Mesenchymal stem cell (in vitro differentiated cells and primary cell): ENCODE data around the gene ANKS1B.
"Not testable (repeated sequence)": the region's sequence is repeated elsewhere in the genome, so short reads cannot be mapped to it uniquely, and the experiment has no call there.

ENCODE experiments used
- DNase-seq: peaks from one replicate; pipeline ENCODE4 v3.0.0-alpha.2; 2013
- H2AFZ ChIP-seq: one replicate; pipeline ENCODE4 v1.6.1; 2013; ENCODE audit warnings: low read depth, mild to moderate bottlenecking, control low read depth, inconsistent platforms, low read length, moderate library complexity
- H2AK5ac ChIP-seq: 2 replicates; pipeline ENCODE4 v1.6.1; 2013; ENCODE audit warnings: low read length, moderate library complexity, mild to moderate bottlenecking, inconsistent platforms; ENCODE audit not compliant: severe bottlenecking
- H2BK120ac ChIP-seq: one replicate; pipeline ENCODE4 v1.6.1; 2013; ENCODE audit warnings: low read depth, mild to moderate bottlenecking, inconsistent platforms, low read length, moderate library complexity
- H2BK12ac ChIP-seq, 2 experiments: one replicate each; pipeline ENCODE4 v1.6.1; 2013; ENCODE audit warnings: inconsistent platforms in 2 of 2, low read length in 2 of 2, mild to moderate bottlenecking in 2 of 2, moderate library complexity in 2 of 2, control low read depth in 1 of 2
- H2BK15ac ChIP-seq: one replicate; pipeline ENCODE4 v1.6.1; 2013; ENCODE audit warnings: mild to moderate bottlenecking, low read depth, inconsistent platforms; ENCODE audit not compliant: poor library complexity, severe bottlenecking
- H2BK5ac ChIP-seq: 2 replicates; pipeline ENCODE4 v1.6.1; 2013; ENCODE audit warnings: low read depth, mild to moderate bottlenecking, low read length, control low read depth, inconsistent platforms; ENCODE audit not compliant: poor library complexity, severe bottlenecking
- H3K14ac ChIP-seq, 2 experiments: one replicate each; pipeline ENCODE4 v1.6.1; 2013; ENCODE audit warnings: inconsistent platforms in 2 of 2, low read length in 2 of 2, control low read depth in 1 of 2, mild to moderate bottlenecking in 1 of 2, moderate library complexity in 1 of 2
- H3K18ac ChIP-seq, 2 experiments: one replicate each; pipeline ENCODE4 v1.6.1; 2013; ENCODE audit warnings: inconsistent platforms in 2 of 2, low read length in 2 of 2, control low read depth in 1 of 2, low read depth in 1 of 2, mild to moderate bottlenecking in 1 of 2
- H3K23ac ChIP-seq, 2 experiments: one replicate each; pipeline ENCODE4 v1.6.1; 2013; ENCODE audit warnings: inconsistent platforms in 2 of 2, low read length in 2 of 2, mild to moderate bottlenecking in 2 of 2, moderate library complexity in 2 of 2, control low read depth in 1 of 2
- H3K27ac ChIP-seq: 2 replicates; pipeline ENCODE4 v1.5.1; 2013; ENCODE audit warnings: mild to moderate bottlenecking, moderate library complexity, low read length, control low read depth, inconsistent platforms; ENCODE audit not compliant: poor library complexity, severe bottlenecking
- H3K27me3 ChIP-seq, 2 experiments: 2 replicates each; pipeline versions ENCODE4 v1.6.1 to v1.7.0; 2013; ENCODE audit warnings: low read length in 2 of 2, mild to moderate bottlenecking in 2 of 2, moderate library complexity in 2 of 2, control low read depth in 1 of 2, inconsistent platforms in 1 of 2; ENCODE audit not compliant: control insufficient read depth in 1 of 2, insufficient read depth in 1 of 2
- H3K36me3 ChIP-seq, 2 experiments: 2 replicates each; pipeline versions ENCODE4 v1.6.1 to v1.7.0; 2013; ENCODE audit warnings: low read length in 2 of 2, control low read depth in 1 of 2, inconsistent platforms in 1 of 2, low read depth in 1 of 2, mild to moderate bottlenecking in 1 of 2; ENCODE audit not compliant: insufficient read depth in 2 of 2, control insufficient read depth in 1 of 2
- H3K4ac ChIP-seq, 2 experiments: one replicate each; pipeline ENCODE4 v1.6.1; 2013; ENCODE audit warnings: inconsistent platforms in 2 of 2, low read length in 2 of 2, mild to moderate bottlenecking in 2 of 2, moderate library complexity in 2 of 2, control low read depth in 1 of 2, low read depth in 1 of 2
- H3K4me1 ChIP-seq: 2 replicates; pipeline ENCODE4 v1.6.1; 2013; ENCODE audit warnings: low read depth, low read length, control low read depth; ENCODE audit not compliant: control insufficient read depth, insufficient read depth
- H3K4me2 ChIP-seq: 2 replicates; pipeline ENCODE4 v1.6.1; 2013; ENCODE audit warnings: low read length, mild to moderate bottlenecking, inconsistent platforms; ENCODE audit not compliant: poor library complexity, severe bottlenecking
- H3K4me3 ChIP-seq, 2 experiments: 2 replicates each; pipeline versions ENCODE4 v1.5.1 to v1.7.0; 2013; ENCODE audit warnings: low read length in 2 of 2, mild to moderate bottlenecking in 2 of 2, control low read depth in 1 of 2, low read depth in 1 of 2; ENCODE audit not compliant: insufficient read depth in 1 of 2
- H3K79me1 ChIP-seq: replicated peaks from 2 replicates; pipeline ENCODE4 v1.6.1; 2013; ENCODE audit warnings: mild to moderate bottlenecking, control low read depth, low read length, inconsistent platforms; ENCODE audit not compliant: poor library complexity, severe bottlenecking
- H3K9ac ChIP-seq: 2 replicates; pipeline ENCODE4 v1.7.0; 2013; ENCODE audit warnings: mild to moderate bottlenecking, low read length, moderate library complexity
- H3K9me3 ChIP-seq: 2 replicates; pipeline ENCODE4 v1.7.0; 2013; ENCODE audit warnings: mild to moderate bottlenecking, low read length; ENCODE audit not compliant: control insufficient read depth
- H4K8ac ChIP-seq: one replicate; pipeline ENCODE4 v1.6.1; 2013; ENCODE audit warnings: inconsistent platforms, mild to moderate bottlenecking, low read length, moderate library complexity
- H4K91ac ChIP-seq: one replicate; pipeline ENCODE4 v1.6.1; 2013; ENCODE audit warnings: mild to moderate bottlenecking, low read length, inconsistent platforms
- WGBS: methylation state at CpG from one replicate; pipeline ENCODE4 v1.1.7; 2013; ENCODE audit warnings: mixed read lengths; 5-methylcytosine and 5-hydroxymethylcytosine counted together

The ANKS1B gene

DNA sequence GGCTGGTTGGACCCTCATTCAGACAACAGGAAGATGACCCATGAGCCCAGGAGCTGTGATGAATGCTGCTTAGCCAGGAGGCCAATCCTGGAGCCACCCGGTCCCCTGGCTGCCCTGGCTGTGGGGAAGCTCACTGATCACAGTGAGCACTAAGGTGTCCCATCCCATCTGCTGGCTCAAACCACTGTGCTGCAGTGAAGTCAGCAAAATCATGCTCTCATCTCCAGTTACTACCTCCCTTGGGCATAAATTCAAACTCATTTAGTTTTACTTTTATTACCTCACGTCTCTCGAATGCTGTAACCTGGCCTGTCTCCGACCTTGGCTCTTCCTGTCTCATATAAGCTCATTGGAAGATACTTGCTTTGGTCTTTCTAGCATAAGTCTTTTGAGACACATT is 1227.3 kb downstream of the ANKS1B start:
- Histone ChIP-seq H2BK15ac (no peak overlapping the region), H3K27ac (no peak overlapping the region), H3K9me3 (no peaks in the 10 kb centered on the region), H4K91ac (no peak overlapping the region), H4K8ac (no peak overlapping the region), H3K18ac (no peak overlapping the region), H3K9ac (no peak overlapping the region), H3K14ac (no peak overlapping the region), H3K79me1 (no peaks in the 10 kb centered on the region), H3K4me2 (no peak overlapping the region), H2AFZ (no peak overlapping the region), H3K4me1 (peaks cover 12% of the 10 kb centered on the region), H3K23ac (no peak overlapping the region), H2BK5ac (no peak overlapping the region), H3K36me3 (no peaks in the 10 kb centered on the region), H2BK12ac (no peak overlapping the region), H3K4me3 (peak overlapping the region in 1 of 2 experiments; percentile 31), H2AK5ac (no peak overlapping the region), H3K4ac (no peak overlapping the region), H2BK120ac (no peak overlapping the region), H3K27me3 (peaks cover 0 to 11% of the 10 kb centered on the region in 2 experiments)
- WGBS = 83% methylated on average over 3 of the region's 4 CpGs
- no peak for DNase-seq

DNA sequence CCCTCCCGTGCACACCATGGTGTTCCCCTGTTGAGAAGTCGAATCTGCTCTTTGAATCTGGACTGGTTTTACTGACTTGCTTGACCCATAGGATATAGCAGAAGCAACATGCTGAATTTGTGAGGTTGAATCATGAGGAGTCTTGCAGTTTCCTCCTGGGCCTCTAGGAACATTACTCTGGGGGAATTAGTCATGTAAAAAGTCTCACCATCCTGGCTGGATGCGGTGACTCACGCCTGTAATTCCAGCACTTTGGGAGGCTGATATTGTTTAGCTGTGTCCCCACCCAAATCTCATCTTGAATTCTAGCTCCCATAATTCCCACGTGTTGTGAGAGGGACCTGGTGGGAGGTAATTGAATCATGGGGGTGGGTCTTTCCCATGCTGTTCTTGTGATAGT is 1228.9 kb downstream of the ANKS1B start:
- H2BK12ac ChIP-seq, H3K23ac ChIP-seq, H3K4ac ChIP-seq, H3K9me3 ChIP-seq, H4K91ac ChIP-seq, H3K9ac ChIP-seq, H2BK120ac ChIP-seq, H2BK15ac ChIP-seq, H3K27me3 ChIP-seq, H4K8ac ChIP-seq, H2AK5ac ChIP-seq, H3K14ac ChIP-seq, H2BK5ac ChIP-seq, H3K4me2 ChIP-seq, H3K27ac ChIP-seq, H3K36me3 ChIP-seq, H2AFZ ChIP-seq, H3K4me3 ChIP-seq, H3K79me1 ChIP-seq, H3K18ac ChIP-seq: not testable (repeated sequence)
- peak; percentile 28 for DNase-seq
- 83% methylated on average over 4 of the region's 5 CpGs for WGBS
- H3K4me1 ChIP-seq = peaks cover 13% of the 10 kb centered on the region

DNA sequence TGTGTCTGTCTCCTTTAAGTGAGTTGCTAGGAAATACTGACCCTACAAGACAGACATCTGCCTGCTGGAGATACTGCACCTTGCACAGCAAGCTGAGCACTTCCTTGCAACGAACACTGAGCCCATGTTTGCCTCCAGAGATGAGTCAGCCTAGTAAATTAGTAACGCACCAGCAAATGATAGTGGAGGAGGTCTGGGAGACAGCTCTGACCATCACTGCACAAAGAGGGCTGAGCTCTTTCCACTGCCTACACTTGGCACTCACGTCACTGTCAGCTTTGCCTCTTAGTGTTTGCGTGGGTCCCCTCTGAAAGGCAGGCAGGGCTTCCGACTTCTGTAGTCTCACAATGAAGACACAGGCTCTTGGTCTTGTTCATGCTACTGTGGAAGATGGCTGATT is 1230.6 kb downstream of the ANKS1B start:
- H3K9me3 ChIP-seq = no peaks in the 10 kb centered on the region
- H3K27ac ChIP-seq = peak overlapping the region; percentile 62
- 65% methylated on average over 5 of the region's 5 CpGs for WGBS
- no peak overlapping the region for H2BK12ac ChIP-seq
- H2AK5ac ChIP-seq = no peak overlapping the region
- H4K91ac ChIP-seq = no peak overlapping the region
- no peak overlapping the region for H4K8ac ChIP-seq
- H3K4me3 ChIP-seq = no peak overlapping the region
- no peak overlapping the region for H3K18ac ChIP-seq
- no peak overlapping the region for H2BK5ac ChIP-seq
- no peak overlapping the region for H2BK15ac ChIP-seq
- H3K9ac ChIP-seq = no peak overlapping the region
- H3K4me1 ChIP-seq = peaks cover 18% of the 10 kb centered on the region
- H3K79me1 ChIP-seq = no peaks in the 10 kb centered on the region
- no peak overlapping the region for H3K4me2 ChIP-seq
- no peak overlapping the region for H2AFZ ChIP-seq
- no peaks in the 10 kb centered on the region for H3K36me3 ChIP-seq
- H3K4ac ChIP-seq = no peak overlapping the region
- peaks cover 0 to 26% of the 10 kb centered on the region in 2 experiments for H3K27me3 ChIP-seq
- no peak overlapping the region for H3K23ac ChIP-seq
- DNase-seq = peak; percentile 6
- H3K14ac ChIP-seq = no peak overlapping the region
- no peak overlapping the region for H2BK120ac ChIP-seq

- Histone ChIP-seq H2BK120ac (no peak overlapping the region), H3K4me2 (no peak overlapping the region), H4K8ac (no peak overlapping the region), H3K79me1 (no peaks in the 10 kb centered on the region), H3K4me3 (no peak overlapping the region), H3K36me3 (no peaks in the 10 kb centered on the region), H3K18ac (no peak overlapping the region), H2BK5ac (no peak overlapping the region), H3K14ac (no peak overlapping the region), H3K9me3 (no peaks in the 10 kb centered on the region), H3K4me1 (peaks cover 18% of the 10 kb centered on the region), H3K27me3 (peaks cover 0 to 26% of the 10 kb centered on the region in 2 experiments), H3K4ac (no peak overlapping the region), H3K23ac (no peak overlapping the region), H3K27ac (peak overlapping the region; percentile 50), H3K9ac (no peak overlapping the region), H2BK15ac (no peak overlapping the region), H4K91ac (no peak overlapping the region), H2AFZ (no peak overlapping the region), H2AK5ac (no peak overlapping the region), H2BK12ac (no peak overlapping the region)
- 61% methylated on average over 5 of the region's 5 CpGs for WGBS
- no peak for DNase-seq
Measured at GRCh38 chr12:98752726-98753125, 1232.0 kb downstream of the ANKS1B start.
